HEK293 (cell line): ENCODE data around the gene SRRM4.

Experiments used
- CTCF ChIA-PET: fragments of 350-600 bp; formaldehyde crosslinking; extraction: SDS; loops from one replicate; lab custom pipeline; 2021; ENCODE audit warnings: antibody characterized with exemption; lab: Yijun Ruan, JAX
- POLR2A ChIA-PET: fragments of 300-600 bp; formaldehyde crosslinking; extraction: SDS; loops from one replicate; lab custom pipeline; 2020; ENCODE audit warnings: antibody characterized with exemption, inconsistent platforms; lab: Yijun Ruan, JAX
- H3K27ac ChIP-seq: fragments of 200-500 bp; sonication (Bioruptor generic); 2 replicates; pipeline ENCODE4 v1.5.1; 2014; ENCODE audit warnings: low read depth, low read length, control low read depth, inconsistent platforms; ENCODE audit errors: extremely low read depth
- H3K36me3 ChIP-seq, 2 experiments: fragments of 200-500 bp in 1 of 2; sonication (Bioruptor generic) in 1 of 2; 1 replicate in 1 of 2; 2 replicates in 1 of 2; pipeline ENCODE4 v1.5.1; 2014 to 2017; ENCODE audit warnings: inconsistent platforms in 2 of 2, low read length in 2 of 2; ENCODE audit not compliant: control insufficient read depth in 2 of 2, insufficient read depth in 1 of 2
- H3K4me1 ChIP-seq: fragments of 200-500 bp; sonication (Bioruptor generic); 2 replicates; pipeline ENCODE4 v1.5.1; 2014; ENCODE audit warnings: mild to moderate bottlenecking, low read length, inconsistent platforms; ENCODE audit not compliant: control insufficient read depth, insufficient read depth
- H3K4me3 ChIP-seq: 2 replicates; pipeline ENCODE4 v1.5.1; 2011; ENCODE audit warnings: low read depth, mild to moderate bottlenecking, control low read depth, low read length, moderate library complexity
- H3K9me3 ChIP-seq: fragments of 200-500 bp; sonication (Bioruptor generic); 2 replicates; pipeline ENCODE4 v1.5.1; 2014; ENCODE audit warnings: low read depth, low read length, inconsistent platforms; ENCODE audit not compliant: control insufficient read depth, insufficient read depth
- HOXC10 ChIP-seq: sonication (generic); formaldehyde crosslinking; IDR thresholded peaks from 2 replicates; pipeline ENCODE4 v1.8.1; 2023; ENCODE audit warnings: mild to moderate bottlenecking, missing genetic modification reagents
- HOXD13 ChIP-seq: sonication (generic); formaldehyde crosslinking; IDR thresholded peaks from 2 replicates; pipeline ENCODE4 v1.8.0; 2022; ENCODE audit warnings: missing genetic modification reagents, borderline replicate concordance
- IKZF3 ChIP-seq: fragments of 450-650 bp; IDR thresholded peaks from 2 replicates; pipeline ENCODE4 v1.5.0; 2018; ENCODE audit warnings: missing biosample characterization, mild to moderate bottlenecking, missing genetic modification characterization, moderate library complexity
- INSM2 ChIP-seq: fragments of 450-650 bp; formaldehyde crosslinking; IDR thresholded peaks from 2 replicates; pipeline ENCODE4 v1.5.1; 2016; ENCODE audit warnings: missing biosample characterization, missing genetic modification characterization
- KLF17 ChIP-seq: fragments of 450-650 bp; formaldehyde crosslinking; IDR thresholded peaks from 2 replicates; pipeline ENCODE4 v1.5.1; 2016; ENCODE audit warnings: missing biosample characterization, missing genetic modification characterization
- KLF9 ChIP-seq: fragments of 450-650 bp; formaldehyde crosslinking; IDR thresholded peaks from 2 replicates; pipeline ENCODE4 v1.5.1; 2016; ENCODE audit warnings: missing biosample characterization, missing genetic modification characterization, low read depth
- OSR2 ChIP-seq: fragments of 450-650 bp; formaldehyde crosslinking; IDR thresholded peaks from 2 replicates; pipeline ENCODE4 v1.5.1; 2016; ENCODE audit warnings: missing biosample characterization, missing genetic modification characterization
- SCRT2 ChIP-seq: fragments of 450-650 bp; formaldehyde crosslinking; IDR thresholded peaks from 2 replicates; pipeline ENCODE4 v1.5.1; 2016; ENCODE audit warnings: missing biosample characterization, missing genetic modification characterization
- TSHZ1 ChIP-seq: fragments of 450-650 bp; formaldehyde crosslinking; IDR thresholded peaks from 2 replicates; pipeline ENCODE4 v1.5.1; 2016; ENCODE audit warnings: missing biosample characterization, missing genetic modification characterization, borderline replicate concordance
- ZBTB48 ChIP-seq: fragments of 450-650 bp; formaldehyde crosslinking; IDR thresholded peaks from 2 replicates; pipeline ENCODE4 v1.5.1; 2016; ENCODE audit warnings: missing biosample characterization, missing genetic modification characterization
- ZFP69B ChIP-seq: fragments of 450-650 bp; formaldehyde crosslinking; IDR thresholded peaks from 2 replicates; pipeline ENCODE4 v1.5.1; 2016; ENCODE audit warnings: missing biosample characterization, missing genetic modification characterization
- ZNF132 ChIP-seq: fragments of 450-650 bp; formaldehyde crosslinking; IDR thresholded peaks from 2 replicates; pipeline ENCODE4 v1.5.1; 2017; ENCODE audit warnings: missing biosample characterization, missing genetic modification characterization, borderline replicate concordance
- ZNF146 ChIP-seq: fragments of 450-650 bp; formaldehyde crosslinking; IDR thresholded peaks from 2 replicates; pipeline ENCODE4 v1.5.1; 2016; ENCODE audit warnings: missing biosample characterization, missing genetic modification characterization
- ZNF184 ChIP-seq: fragments of 450-650 bp; IDR thresholded peaks from 2 replicates; pipeline ENCODE4 v1.5.1; 2018; ENCODE audit warnings: missing biosample characterization, mild to moderate bottlenecking, missing genetic modification characterization
- ZNF202 ChIP-seq: fragments of 450-650 bp; formaldehyde crosslinking; IDR thresholded peaks from 2 replicates; pipeline ENCODE4 v1.5.1; 2016; ENCODE audit warnings: missing biosample characterization, missing genetic modification characterization, borderline replicate concordance
- ZNF24 ChIP-seq: fragments of 450-650 bp; formaldehyde crosslinking; IDR thresholded peaks from 2 replicates; pipeline ENCODE4 v1.5.1; 2016; ENCODE audit warnings: missing biosample characterization, missing genetic modification characterization
- ZNF248 ChIP-seq: fragments of 450-650 bp; formaldehyde crosslinking; IDR thresholded peaks from 2 replicates; pipeline ENCODE4 v1.5.1; 2017; ENCODE audit warnings: missing biosample characterization, missing genetic modification characterization
- ZNF311 ChIP-seq: fragments of 450-650 bp; formaldehyde crosslinking; IDR thresholded peaks from 2 replicates; pipeline ENCODE4 v1.5.1; 2017; ENCODE audit warnings: missing biosample characterization, missing genetic modification characterization, borderline replicate concordance
- ZNF530 ChIP-seq: fragments of 450-650 bp; formaldehyde crosslinking; IDR thresholded peaks from 2 replicates; pipeline ENCODE4 v1.5.1; 2016; ENCODE audit warnings: low read depth, missing biosample characterization, missing genetic modification characterization
- ZNF629 ChIP-seq: fragments of 450-650 bp; formaldehyde crosslinking; IDR thresholded peaks from 2 replicates; pipeline ENCODE4 v1.5.1; 2017; ENCODE audit warnings: missing biosample characterization, missing genetic modification characterization
- ZNF768 ChIP-seq: fragments of 450-650 bp; formaldehyde crosslinking; IDR thresholded peaks from 2 replicates; pipeline ENCODE4 v1.5.1; 2018; ENCODE audit warnings: missing biosample characterization, mild to moderate bottlenecking, missing genetic modification characterization
- ZSCAN23 ChIP-seq: fragments of 450-650 bp; formaldehyde crosslinking; IDR thresholded peaks from 2 replicates; pipeline ENCODE4 v1.5.1; 2016; ENCODE audit warnings: missing biosample characterization, missing genetic modification characterization
- TF ChIP-seq, protein P1 (sequence below): fragments of 450-650 bp; formaldehyde crosslinking; IDR thresholded peaks from 2 replicates; pipeline ENCODE4 v1.5.1; 2016; ENCODE audit warnings: missing biosample characterization, missing genetic modification characterization
- TF ChIP-seq, protein P2 (sequence below): fragments of 450-650 bp; formaldehyde crosslinking; IDR thresholded peaks from 2 replicates; pipeline ENCODE4 v1.5.1; 2017; ENCODE audit warnings: missing biosample characterization, mild to moderate bottlenecking, missing genetic modification characterization, moderate library complexity

SRRM4 gene

DNA sequence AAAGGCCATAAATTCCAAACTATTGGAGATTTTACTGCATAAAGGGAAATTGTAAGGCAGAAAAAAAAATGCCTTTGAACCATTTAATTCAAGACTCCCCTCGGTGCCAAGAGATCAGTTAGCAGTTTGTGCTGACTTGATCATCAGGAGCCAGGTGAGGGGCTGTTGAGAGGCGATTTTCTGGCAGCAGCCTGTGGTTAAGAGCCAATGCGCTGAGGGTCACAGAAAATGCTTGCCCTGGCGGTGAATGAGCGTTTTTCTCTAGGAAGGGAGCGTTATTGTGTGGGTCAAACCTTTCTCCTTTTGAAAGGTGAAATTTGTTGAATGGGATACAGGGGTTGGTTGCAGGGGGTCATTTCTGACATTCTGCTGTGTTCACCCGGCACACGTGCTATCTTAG, 4.7 kb downstream of the SRRM4 start:
- Histone ChIP-seq H3K4me3 (no peak overlapping the region), H3K27ac (no peak overlapping the region)
- TF ChIP-seq SCRT2 (no peak), HOXD13 (CRISPR knock-in tag) (no peak), KLF17 (tag by site-specific recombination) (no peak), ZNF629 (tag by site-specific recombination) (no peak), ZNF24 (no peak), ZBTB48 (no peak), ZNF146 (tag by site-specific recombination) (no peak), IKZF3 (tag by site-specific recombination) (no peak), ZNF202 (tag by site-specific recombination) (no peak), ZNF530 (no peak), ZFP69B (tag by site-specific recombination) (no peak), KLF9 (no peak), HOXC10 (CRISPR knock-in tag) (no peak)
- TF ChIP-seq, protein P1, sequence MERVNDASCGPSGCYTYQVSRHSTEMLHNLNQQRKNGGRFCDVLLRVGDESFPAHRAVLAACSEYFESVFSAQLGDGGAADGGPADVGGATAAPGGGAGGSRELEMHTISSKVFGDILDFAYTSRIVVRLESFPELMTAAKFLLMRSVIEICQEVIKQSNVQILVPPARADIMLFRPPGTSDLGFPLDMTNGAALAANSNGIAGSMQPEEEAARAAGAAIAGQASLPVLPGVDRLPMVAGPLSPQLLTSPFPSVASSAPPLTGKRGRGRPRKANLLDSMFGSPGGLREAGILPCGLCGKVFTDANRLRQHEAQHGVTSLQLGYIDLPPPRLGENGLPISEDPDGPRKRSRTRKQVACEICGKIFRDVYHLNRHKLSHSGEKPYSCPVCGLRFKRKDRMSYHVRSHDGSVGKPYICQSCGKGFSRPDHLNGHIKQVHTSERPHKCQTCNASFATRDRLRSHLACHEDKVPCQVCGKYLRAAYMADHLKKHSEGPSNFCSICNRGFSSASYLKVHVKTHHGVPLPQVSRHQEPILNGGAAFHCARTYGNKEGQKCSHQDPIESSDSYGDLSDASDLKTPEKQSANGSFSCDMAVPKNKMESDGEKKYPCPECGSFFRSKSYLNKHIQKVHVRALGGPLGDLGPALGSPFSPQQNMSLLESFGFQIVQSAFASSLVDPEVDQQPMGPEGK (tag by site-specific recombination), result no peak
- TF ChIP-seq, protein P2, sequence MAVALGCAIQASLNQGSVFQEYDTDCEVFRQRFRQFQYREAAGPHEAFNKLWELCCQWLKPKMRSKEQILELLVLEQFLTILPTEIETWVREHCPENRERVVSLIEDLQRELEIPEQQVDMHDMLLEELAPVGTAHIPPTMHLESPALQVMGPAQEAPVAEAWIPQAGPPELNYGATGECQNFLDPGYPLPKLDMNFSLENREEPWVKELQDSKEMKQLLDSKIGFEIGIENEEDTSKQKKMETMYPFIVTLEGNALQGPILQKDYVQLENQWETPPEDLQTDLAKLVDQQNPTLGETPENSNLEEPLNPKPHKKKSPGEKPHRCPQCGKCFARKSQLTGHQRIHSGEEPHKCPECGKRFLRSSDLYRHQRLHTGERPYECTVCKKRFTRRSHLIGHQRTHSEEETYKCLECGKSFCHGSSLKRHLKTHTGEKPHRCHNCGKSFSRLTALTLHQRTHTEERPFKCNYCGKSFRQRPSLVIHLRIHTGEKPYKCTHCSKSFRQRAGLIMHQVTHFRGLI, result no peak
- TF ChIP-seq, all 188 proteins: peak for 0
- H3K4me1 ChIP-seq, result no peaks in the 10 kb centered on the region
- ChIA-PET POLR2A (no interaction called here), CTCF (no interaction called here)
- H3K36me3 ChIP-seq, result no peaks in the 10 kb centered on the region
- H3K9me3 ChIP-seq, result no peaks in the 10 kb centered on the region

DNA sequence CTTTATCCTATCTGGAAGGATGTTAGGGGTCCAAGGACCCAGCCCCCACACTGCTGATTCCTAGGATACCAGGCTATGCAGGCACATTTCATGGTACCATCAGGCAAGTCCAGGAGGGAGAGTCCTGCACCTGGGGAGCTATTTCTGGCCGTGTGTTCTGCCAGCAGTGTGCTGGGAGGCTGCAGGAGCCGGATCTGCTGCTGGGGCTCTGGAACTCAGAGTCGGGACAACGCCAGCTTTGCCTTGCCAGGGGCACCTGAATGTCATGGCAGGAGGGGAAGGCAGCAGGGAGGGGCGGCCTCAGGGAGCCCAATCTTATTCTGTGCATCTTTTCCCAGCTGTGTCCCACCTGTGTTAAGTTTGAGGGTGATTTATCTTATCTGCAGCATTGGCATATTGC, 17.8 kb downstream of the SRRM4 start:
- H3K36me3 ChIP-seq, result no peaks in the 10 kb centered on the region
- ChIA-PET POLR2A (no interaction called here), CTCF (no interaction called here)
- H3K27ac ChIP-seq, result no peak overlapping the region
- no peak for TF ChIP-seq ZNF248
- TF ChIP-seq ZNF132, result no peak
- TF ChIP-seq INSM2, result no peak
- no peak for TF ChIP-seq ZNF311 (tag by site-specific recombination)
- no peak for TF ChIP-seq ZSCAN23
- no peak for TF ChIP-seq OSR2 (tag by site-specific recombination)
- no peak for TF ChIP-seq ZNF768
- TF ChIP-seq TSHZ1 (tag by site-specific recombination), result no peak
- no peak for TF ChIP-seq ZNF184
- TF ChIP-seq, all 188 proteins: peak for 0
- no peaks in the 10 kb centered on the region for H3K9me3 ChIP-seq
- H3K4me3 ChIP-seq, result no peak overlapping the region
- H3K4me1 ChIP-seq, result no peaks in the 10 kb centered on the region
